ENCODE results near the gene GOLGA3.

- TF ChIP-seq POLR2A (IDR thresholded peaks at IDR 0.05; ENCODE audit: extremely low read depth, insufficient read length) (no peak), CTCF (IDR thresholded peaks at IDR 0.05; ENCODE audit: low read depth, low read length) (no peak), MAX (IDR thresholded peaks at IDR 0.05; ENCODE audit: low read depth, low read length) (no peak), MYC (IDR thresholded peaks at IDR 0.05; ENCODE audit: low read depth, low read length) (no peak)
Observed at GRCh38 chr12:132740652-132741051, 88.0 kb downstream of the GOLGA3 start.

All from NB4 (cell line).